Astrocyte (in vitro differentiated cells and primary cell): ENCODE data around the gene CDH1. TPM values are rescaled to one million over a fixed set of nuclear protein-coding genes. Genes with fewer than 3 reads are reported as not detected.
A peak's percentile ranks its signal among the peaks of the same experiment; 100 is the strongest.

Source experiments
- DNase-seq: peaks from one replicate; pipeline ENCODE4 v3.0.0-alpha.2; 2010; ENCODE audit warnings: low read depth
- FAIRE-seq: peaks from 2 replicates; lab custom pipeline; 2011; peaks lifted over from hg19 to GRCh38; lab: Jason Lieb, UNC
- H2AFZ ChIP-seq: 2 replicates; pipeline ENCODE4 v1.6.0; 2012; ENCODE audit warnings: low read depth, low read length, inconsistent platforms
- H3K27ac ChIP-seq: 2 replicates; pipeline ENCODE4 v1.5.1; 2011; ENCODE audit warnings: low read depth, low read length, inconsistent platforms
- H3K27me3 ChIP-seq: 2 replicates; pipeline ENCODE4 v1.6.0; 2011; ENCODE audit warnings: low read length, inconsistent platforms; ENCODE audit not compliant: insufficient read depth
- H3K36me3 ChIP-seq: 2 replicates; pipeline ENCODE4 v1.5.1; 2011; ENCODE audit warnings: low read length, inconsistent platforms; ENCODE audit not compliant: insufficient read depth
- H3K4me1 ChIP-seq: 2 replicates; pipeline ENCODE4 v1.5.1; 2011; ENCODE audit warnings: low read length, inconsistent platforms; ENCODE audit not compliant: insufficient read depth
- H3K4me2 ChIP-seq: 2 replicates; pipeline ENCODE4 v1.6.0; 2012; ENCODE audit warnings: low read length, inconsistent platforms
- H3K4me3 ChIP-seq: 2 replicates; pipeline ENCODE4 v1.5.1; 2011; ENCODE audit warnings: low read depth, mild to moderate bottlenecking, low read length, inconsistent platforms; ENCODE audit not compliant: insufficient read depth
- H3K79me2 ChIP-seq: 2 replicates; pipeline ENCODE4 v1.6.0; 2012; ENCODE audit warnings: mild to moderate bottlenecking, low read length, inconsistent platforms; ENCODE audit not compliant: insufficient read depth
- H3K9ac ChIP-seq: 2 replicates; pipeline ENCODE4 v1.6.0; 2012; ENCODE audit warnings: mild to moderate bottlenecking, low read length, inconsistent platforms
- H3K9me3 ChIP-seq: 2 replicates; pipeline ENCODE4 v1.5.1; 2012; ENCODE audit warnings: low read depth, mild to moderate bottlenecking, low read length, inconsistent platforms; ENCODE audit not compliant: insufficient read depth
- H4K20me1 ChIP-seq: 2 replicates; pipeline ENCODE4 v1.6.0; 2012; ENCODE audit warnings: low read length, inconsistent platforms; ENCODE audit not compliant: insufficient read depth
- H3K27ac Mint-ChIP-seq: one replicate; pipeline ENCODE4 v1.8.0; 2021; ENCODE audit warnings: mild to moderate bottlenecking, mixed read lengths; ENCODE audit not compliant: unreplicated experiment
- H3K27me3 Mint-ChIP-seq: one replicate; pipeline ENCODE4 v1.8.0; 2021; ENCODE audit warnings: low read depth, mixed read lengths; ENCODE audit not compliant: unreplicated experiment
- H3K36me3 Mint-ChIP-seq: one replicate; pipeline ENCODE4 v1.8.0; 2021; ENCODE audit warnings: low read depth, mixed read lengths; ENCODE audit not compliant: unreplicated experiment
- H3K4me1 Mint-ChIP-seq: one replicate; pipeline ENCODE4 v1.8.0; 2021; ENCODE audit warnings: low read depth, mixed read lengths; ENCODE audit not compliant: unreplicated experiment
- H3K4me3 Mint-ChIP-seq: one replicate; pipeline ENCODE4 v1.8.0; 2021; ENCODE audit warnings: mild to moderate bottlenecking, moderate library complexity, mixed read lengths; ENCODE audit not compliant: unreplicated experiment
- H3K9me3 Mint-ChIP-seq: one replicate; pipeline ENCODE4 v1.8.0; 2021; ENCODE audit warnings: mild to moderate bottlenecking, mixed read lengths; ENCODE audit not compliant: unreplicated experiment
- CTCF ChIP-seq: IDR thresholded peaks from 2 replicates; pipeline ENCODE4 v1.5.1; 2011; ENCODE audit warnings: low read depth, mild to moderate bottlenecking, inconsistent platforms, low read length, moderate library complexity; ENCODE audit not compliant: insufficient read depth
- EZH2 ChIP-seq: IDR thresholded peaks from 2 replicates; pipeline ENCODE4 v1.6.1; 2012; ENCODE audit warnings: mild to moderate bottlenecking, low read length, inconsistent platforms; ENCODE audit not compliant: insufficient read depth
- total RNA-seq: library from RNA; stranded (reverse); gene quantifications from 2 replicates; pipeline ENCODE4 v1.2.1, GENCODE V29; 2021

Gene CDH1
- total RNA-seq, 1 donor from 2014 or later: 23.8 TPM

- Histone ChIP-seq H3K79me2 (peaks cover 23% of the 10 kb centered on the region), H3K4me3 (no peak overlapping the region), H2AFZ (no peak overlapping the region), H4K20me1 (peaks cover 6% of the 10 kb centered on the region), H3K9ac (no peak overlapping the region), H3K27ac (no peak overlapping the region), H3K36me3 (no peaks in the 10 kb centered on the region), H3K27me3 (no peaks in the 10 kb centered on the region), H3K4me1 (no peaks in the 10 kb centered on the region), H3K9me3 (no peaks in the 10 kb centered on the region), H3K4me2 (no peak overlapping the region)
- FAIRE-seq (peak; percentile 17), DNase-seq (no peak)
- Mint-ChIP-seq H3K27me3 (no peaks in the 10 kb centered on the region), H3K9me3 (no peaks in the 10 kb centered on the region), H3K4me3 (no peak overlapping the region), H3K27ac (no peak overlapping the region), H3K4me1 (peaks cover 2% of the 10 kb centered on the region), H3K36me3 (no peaks in the 10 kb centered on the region)
- TF ChIP-seq EZH2: no peak
- TF ChIP-seq CTCF: no peak
Observed at GRCh38 chr16:68850481-68850880, 113.4 kb downstream of the CDH1 start.

- no peak for TF ChIP-seq CTCF
- no peak for TF ChIP-seq EZH2
- H3K79me2 ChIP-seq: peaks cover 25% of the 10 kb centered on the region
Observed at GRCh38 chr16:68851601-68852000, 114.5 kb downstream of the CDH1 start.

GRCh38 chr16:68857479-68857878, 120.4 kb downstream of the CDH1 start:
- FAIRE-seq: no peak
- peaks cover 5% of the 10 kb centered on the region for H3K36me3 Mint-ChIP-seq
- DNase-seq: no peak

More at GRCh38 chr16:68851601-68852000, 114.5 kb downstream of the CDH1 start:
- no peaks in the 10 kb centered on the region for H3K36me3 ChIP-seq
- Mint-ChIP-seq H3K4me1 (peaks cover 2% of the 10 kb centered on the region), H3K27ac (no peak overlapping the region), H3K27me3 (no peaks in the 10 kb centered on the region), H3K9me3 (no peaks in the 10 kb centered on the region), H3K36me3 (no peaks in the 10 kb centered on the region), H3K4me3 (no peak overlapping the region)
- H2AFZ ChIP-seq: no peak overlapping the region
- H3K4me1 ChIP-seq: no peaks in the 10 kb centered on the region
- H3K4me2 ChIP-seq: no peak overlapping the region
- no peak overlapping the region for H3K9ac ChIP-seq
- no peak overlapping the region for H3K27ac ChIP-seq
- DNase-seq (no peak), FAIRE-seq (no peak)
- no peaks in the 10 kb centered on the region for H3K9me3 ChIP-seq
- no peak overlapping the region for H3K4me3 ChIP-seq
- no peaks in the 10 kb centered on the region for H3K27me3 ChIP-seq
- H4K20me1 ChIP-seq: peaks cover 6% of the 10 kb centered on the region

More at GRCh38 chr16:68857479-68857878, 120.4 kb downstream of the CDH1 start:
- Histone ChIP-seq H3K4me3 (no peak overlapping the region), H3K27me3 (no peaks in the 10 kb centered on the region), H3K4me2 (no peak overlapping the region), H3K36me3 (peaks cover 3% of the 10 kb centered on the region), H2AFZ (no peak overlapping the region), H3K27ac (no peak overlapping the region), H3K9me3 (no peaks in the 10 kb centered on the region), H3K4me1 (no peaks in the 10 kb centered on the region), H3K9ac (no peak overlapping the region), H3K79me2 (peaks cover 16% of the 10 kb centered on the region), H4K20me1 (peaks cover 32% of the 10 kb centered on the region)
- no peaks in the 10 kb centered on the region for H3K4me1 Mint-ChIP-seq
- no peaks in the 10 kb centered on the region for H3K27me3 Mint-ChIP-seq
- H3K4me3 Mint-ChIP-seq: no peak overlapping the region
- H3K27ac Mint-ChIP-seq: no peak overlapping the region
- TF ChIP-seq CTCF: no peak
- no peak for TF ChIP-seq EZH2
- no peaks in the 10 kb centered on the region for H3K9me3 Mint-ChIP-seq
